IPS-11a (cell line): Measurements from ENCODE around the gene PLEKHD1.

ENCODE experiments used
- H3K4me3 ChIP-seq: one replicate; pipeline ENCODE4 v1.5.1; 2013; ENCODE audit warnings: low read depth, low read length, control low read depth

The PLEKHD1 gene

GRCh38 chr14:69505338-69506240, 21.1 kb downstream of the PLEKHD1 start:
- H3K4me3 ChIP-seq: no peak overlapping the region

- no peak overlapping the region for H3K4me3 ChIP-seq
Measured at GRCh38 chr14:69506241-69506595, 21.7 kb downstream of the PLEKHD1 start.

GRCh38 chr14:69518289-69519101, 34.0 kb downstream of the PLEKHD1 start:
- H3K4me3 ChIP-seq: no peak overlapping the region

- H3K4me3 ChIP-seq: no peak overlapping the region
Measured at GRCh38 chr14:69519204-69520100, 34.9 kb downstream of the PLEKHD1 start.

GRCh38 chr14:69522026-69522425, 37.5 kb downstream of the PLEKHD1 start:
- no peak overlapping the region for H3K4me3 ChIP-seq

- no peak overlapping the region for H3K4me3 ChIP-seq
Measured at GRCh38 chr14:69525896-69526295, 41.4 kb downstream of the PLEKHD1 start.

- no peak overlapping the region for H3K4me3 ChIP-seq
Measured at GRCh38 chr14:69527635-69528034, 43.1 kb downstream of the PLEKHD1 start.

- H3K4me3 ChIP-seq: no peak overlapping the region
Measured at GRCh38 chr14:69528143-69528542, 43.6 kb downstream of the PLEKHD1 start.

- no peak overlapping the region for H3K4me3 ChIP-seq
Measured at GRCh38 chr14:69528930-69529329, 44.4 kb downstream of the PLEKHD1 start.

GRCh38 chr14:69529563-69529962, 45.0 kb downstream of the PLEKHD1 start:
- no peak overlapping the region for H3K4me3 ChIP-seq

- H3K4me3 ChIP-seq: no peak overlapping the region
Measured at GRCh38 chr14:69530095-69530494, 45.6 kb downstream of the PLEKHD1 start.

- no peak overlapping the region for H3K4me3 ChIP-seq
Measured at GRCh38 chr14:69531135-69531534, 46.6 kb downstream of the PLEKHD1 start.

GRCh38 chr14:69532561-69533340, 48.2 kb downstream of the PLEKHD1 start:
- H3K4me3 ChIP-seq: no peak overlapping the region

- H3K4me3 ChIP-seq: no peak overlapping the region
Measured at GRCh38 chr14:69535230-69535848, 50.8 kb downstream of the PLEKHD1 start.

GRCh38 chr14:69536971-69537370, 52.4 kb downstream of the PLEKHD1 start:
- no peak overlapping the region for H3K4me3 ChIP-seq

GRCh38 chr14:69537900-69538299, 53.4 kb downstream of the PLEKHD1 start:
- no peak overlapping the region for H3K4me3 ChIP-seq

GRCh38 chr14:69538766-69539165, 54.2 kb downstream of the PLEKHD1 start:
- H3K4me3 ChIP-seq: no peak overlapping the region

GRCh38 chr14:69539631-69540410, 55.3 kb downstream of the PLEKHD1 start:
- no peak overlapping the region for H3K4me3 ChIP-seq
